NCI-H446 (cell line): Measurements from ENCODE around the gene CD1C.
"Not testable (repeated sequence)": the region's sequence is repeated elsewhere in the genome, so short reads cannot be mapped to it uniquely, and the experiment has no call there.

ENCODE experiments used
- DNase-seq, 2 experiments: peaks; one replicate each; lab custom pipeline; 2025; lab: John Stamatoyannopoulos, UW

CD1C gene

GRCh38 chr1:158329300-158329699 lies 39.6 kb downstream of the CD1C start:
- DNase-seq = no peak

DNA sequence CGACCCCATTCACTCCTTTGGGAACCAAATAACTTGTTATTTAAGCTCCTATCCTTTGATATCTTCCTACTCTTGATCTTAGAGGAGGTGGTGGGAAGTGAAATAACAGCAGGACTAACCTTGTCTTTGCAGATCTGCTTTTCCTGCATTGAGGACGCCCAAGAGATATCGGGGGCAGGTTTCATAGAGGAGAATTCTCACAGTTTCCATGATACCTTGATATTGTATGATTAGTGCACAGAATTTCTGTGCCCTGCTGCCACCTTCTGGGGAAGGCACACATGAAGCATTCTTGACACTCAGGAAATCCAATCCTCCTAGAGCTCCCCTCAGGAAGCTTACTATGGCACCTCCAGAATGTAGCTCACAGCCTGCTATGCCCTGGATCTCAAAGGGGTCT lies 40.0 kb downstream of the CD1C start:
- DNase-seq = no peak

GRCh38 chr1:158330391-158331105 lies 40.8 kb downstream of the CD1C start:
- no peak for DNase-seq

DNA sequence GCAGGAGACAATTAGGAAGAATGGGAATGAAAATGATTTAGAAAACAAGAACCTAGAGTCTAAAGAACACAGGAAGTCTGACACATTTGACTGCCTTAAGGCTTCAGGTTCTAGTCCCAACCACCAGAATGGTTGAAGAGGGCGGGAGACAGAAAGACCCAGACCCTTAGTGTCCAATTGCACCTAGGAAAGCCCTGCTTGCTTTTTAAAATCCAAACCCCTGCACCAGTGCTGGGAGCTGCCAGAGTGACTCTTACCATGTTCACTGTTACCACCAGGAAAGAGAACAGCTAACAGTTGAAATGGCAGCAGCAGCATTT lies 41.3 kb downstream of the CD1C start:
- DNase-seq = no peak

- no peak for DNase-seq
These were observed 41.9 kb downstream of the CD1C start, which contains the start of gene CD1B for GRCh38 chr1:158331481-158332150. Gene CD1B (minus strand): TSS chr1:158331531. CDS start chr1:158331423, 108 bp downstream.

DNA sequence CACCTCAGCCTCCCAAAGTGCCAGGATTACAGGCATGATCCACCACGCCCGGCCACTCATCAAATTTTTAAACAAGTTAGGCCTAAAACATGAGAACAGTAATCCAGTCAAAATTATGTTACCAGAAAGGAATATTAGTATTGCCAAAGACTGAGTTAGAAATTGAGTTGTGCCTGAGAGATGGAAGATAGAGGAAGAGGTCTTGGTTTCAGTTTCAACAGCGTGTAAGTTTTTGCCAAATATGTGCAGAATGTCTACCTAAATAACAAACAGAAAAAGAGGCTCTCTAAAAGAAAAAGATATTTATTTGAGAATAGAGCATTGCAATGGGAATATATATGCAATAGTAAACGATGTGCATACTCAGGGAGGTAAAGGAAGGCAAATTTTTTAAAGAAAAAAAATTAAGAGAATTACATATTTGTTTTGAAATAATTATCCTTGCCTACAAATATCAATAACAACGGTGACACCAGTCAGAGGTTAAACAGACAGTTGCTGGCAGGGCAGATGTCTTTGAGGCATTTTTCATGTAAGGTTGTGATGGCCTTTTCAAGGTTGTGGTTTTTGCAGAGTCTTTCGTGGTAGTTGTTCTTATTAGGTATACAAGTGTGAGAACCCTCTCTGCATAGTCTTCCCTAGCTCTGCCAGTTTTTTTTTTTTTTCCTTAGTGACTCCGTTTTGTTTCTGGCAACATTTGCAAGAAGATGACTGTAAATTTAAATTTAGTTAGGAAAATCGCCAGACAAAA lies 43.9 kb downstream of the CD1C start:
- no peak for DNase-seq

DNA sequence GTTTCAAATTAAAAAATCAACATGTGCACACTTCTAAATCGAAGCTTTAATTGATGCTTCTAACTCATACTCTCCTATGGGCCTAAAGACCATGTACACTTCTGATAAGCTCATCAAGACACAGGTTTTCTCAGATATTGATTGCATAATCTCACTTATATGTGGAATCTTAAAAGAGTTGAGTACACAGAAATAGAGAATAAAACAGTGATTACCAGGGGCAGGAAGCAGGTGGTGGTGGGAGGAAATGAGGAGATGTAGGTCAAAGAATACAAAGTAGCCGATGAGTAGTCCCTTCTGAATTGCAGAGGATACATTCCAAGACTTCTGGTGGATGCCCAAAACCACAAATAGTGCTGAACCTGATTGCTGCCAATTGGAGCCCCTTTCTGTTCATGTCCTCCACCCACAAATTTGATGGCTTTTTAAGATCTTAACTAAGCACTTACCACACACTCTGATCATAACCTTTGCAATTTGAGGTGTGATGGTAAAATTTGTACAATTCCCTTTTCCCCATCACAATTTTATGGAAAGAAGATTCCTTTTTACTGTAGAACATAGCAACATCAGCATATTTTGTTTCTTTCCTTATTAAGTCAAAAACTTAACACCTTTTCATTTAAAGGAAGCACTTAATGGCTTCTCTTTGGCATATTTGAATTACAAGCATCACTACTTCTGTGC lies 44.9 kb downstream of the CD1C start:
- no peak for DNase-seq

DNA sequence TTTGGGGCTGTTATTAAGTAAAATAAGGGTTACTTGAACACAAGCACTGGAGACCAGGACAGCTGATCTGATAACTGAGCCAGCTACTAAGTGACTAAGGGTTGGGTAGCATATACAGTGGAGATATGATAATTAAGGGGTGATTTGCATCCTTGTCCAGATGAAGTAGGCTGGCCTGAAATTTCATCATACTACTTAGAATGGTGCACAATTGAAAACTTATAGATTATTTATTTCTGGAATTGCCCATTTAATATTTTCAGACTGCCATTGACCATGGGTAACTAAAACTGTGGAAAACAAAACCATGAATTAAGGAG lies 45.5 kb downstream of the CD1C start:
- DNase-seq = no peak

DNA sequence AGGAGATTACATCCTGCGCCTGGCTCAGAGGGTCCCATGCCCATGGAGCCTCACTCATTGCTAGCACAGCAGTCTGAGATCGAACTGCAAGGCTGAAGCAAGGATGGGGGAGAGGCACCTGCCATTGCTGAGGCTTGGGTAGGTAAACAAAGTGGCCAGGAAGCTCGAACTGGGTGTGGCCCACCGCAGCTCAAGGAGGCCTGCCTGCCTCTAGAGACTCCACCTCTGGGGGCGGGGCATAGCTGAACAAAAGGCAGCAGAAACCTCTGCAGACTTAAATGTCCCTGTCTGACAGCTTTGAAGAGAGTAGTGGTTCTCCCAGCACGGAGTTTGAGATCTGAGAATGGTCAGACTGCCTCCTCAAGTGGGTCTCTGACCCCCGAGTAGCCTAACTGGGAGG lies 46.7 kb downstream of the CD1C start:
- DNase-seq = not testable (repeated sequence)
